GM12878 (cell line): ENCODE results near the gene SMARCD3. TPM values are rescaled to one million over a fixed set of nuclear protein-coding genes. Genes with fewer than 3 reads are reported as not detected.

Experiments
- ATAC-seq: fragments of 200-7000 bp; cut with Tn5 transposase; 3 replicates; pipeline ENCODE4 v1.9.1; 2020; ENCODE audit warnings: mild to moderate bottlenecking, moderate library complexity
- BruUV-seq: library from RNA; stranded (reverse); fragments of 400-500 nt; replicated peaks from 2 replicates; lab custom pipeline; 2021; lab: Mats Ljungman, UMichigan
- CTCF ChIA-PET: fragments of 300-600 bp; sonication (Branson Sonifier 250); formaldehyde crosslinking; extraction: SDS; loops from one replicate; lab custom pipeline; 2021; ENCODE audit warnings: inconsistent platforms; lab: Yijun Ruan, JAX
- POLR2A ChIA-PET: fragments of 350-600 bp; formaldehyde crosslinking; extraction: SDS; loops from one replicate; lab custom pipeline; 2021; ENCODE audit warnings: inconsistent platforms; lab: Charles Lee
- RAD21 ChIA-PET: fragments of 300-600 bp; sonication (Branson Sonifier 250); formaldehyde crosslinking; loops from one replicate; lab custom pipeline; 2023; ENCODE audit warnings: antibody characterized with exemption; ENCODE audit not compliant: unreplicated experiment; lab: Charles Lee
- SMC1A ChIA-PET: fragments of 300-600 bp; sonication (Branson Sonifier 250); formaldehyde crosslinking; loops from one replicate; lab custom pipeline; 2023; ENCODE audit not compliant: unreplicated experiment, uncharacterized antibody; lab: Charles Lee
- DNase-seq: peaks from one replicate; pipeline ENCODE4 v3.0.0-alpha.2; 2011; ENCODE audit warnings: low read depth, low spot score
- FAIRE-seq: peaks from 3 replicates; lab custom pipeline; 2011; peaks lifted over from hg19 to GRCh38; lab: Jason Lieb, UNC
- H2AFZ ChIP-seq: 2 replicates; pipeline ENCODE4 v1.6.0; 2011; ENCODE audit warnings: low read depth, low read length, control low read depth; ENCODE audit not compliant: control insufficient read depth
- H3K27ac ChIP-seq: 2 replicates; pipeline ENCODE4 v1.5.1; 2011; ENCODE audit warnings: control low read depth; ENCODE audit not compliant: control insufficient read depth, insufficient read depth
- H3K27me3 ChIP-seq, 2 experiments: replicated peaks in 1 of 2; 2 replicates each; pipeline versions ENCODE4 v1.6.0 to v1.6.1; 2011; ENCODE audit warnings: low read length in 1 of 2; ENCODE audit not compliant: control insufficient read depth in 2 of 2, insufficient read depth in 2 of 2
- H3K36me3 ChIP-seq, 2 experiments: 2 replicates each; pipeline ENCODE4 v1.5.1; 2011; ENCODE audit warnings: low read length in 1 of 2; ENCODE audit not compliant: control insufficient read depth in 2 of 2, insufficient read depth in 2 of 2
- H3K4me1 ChIP-seq: 2 replicates; pipeline ENCODE4 v1.6.1; 2011; ENCODE audit warnings: mild to moderate bottlenecking, low read length, moderate library complexity, mixed read lengths; ENCODE audit not compliant: control insufficient read depth, insufficient read depth
- H3K4me2 ChIP-seq: 2 replicates; pipeline ENCODE4 v1.6.0; 2011; ENCODE audit warnings: control low read depth; ENCODE audit not compliant: control insufficient read depth, insufficient read depth
- H3K4me3 ChIP-seq: fragments of 200-600 bp; sonication (generic); 2 replicates; pipeline ENCODE4 v1.5.1; 2016
- H3K79me2 ChIP-seq: 2 replicates; pipeline ENCODE4 v1.6.0; 2011; ENCODE audit warnings: low read length; ENCODE audit not compliant: control insufficient read depth, insufficient read depth
- H3K9ac ChIP-seq: 2 replicates; pipeline ENCODE4 v1.8.0; 2011; ENCODE audit warnings: low read length, control low read depth, mixed read lengths; ENCODE audit not compliant: control insufficient read depth, insufficient read depth
- H3K9me3 ChIP-seq: replicated peaks from 3 replicates; pipeline ENCODE4 v1.5.1; 2011; ENCODE audit warnings: mild to moderate bottlenecking, low read length; ENCODE audit not compliant: control insufficient read depth, insufficient read depth
- H4K20me1 ChIP-seq: 2 replicates; pipeline ENCODE4 v1.6.0; 2011; ENCODE audit not compliant: control insufficient read depth, insufficient read depth
- FOXM1 ChIP-seq: IDR thresholded peaks from 2 replicates; pipeline ENCODE4 v1.6.1; 2012; ENCODE audit warnings: low read depth, mild to moderate bottlenecking, inconsistent platforms, low read length, moderate library complexity
- GABPA ChIP-seq: IDR thresholded peaks from 2 replicates; pipeline ENCODE4 v1.6.1; 2014; ENCODE audit warnings: antibody characterized with exemption, low read depth, mild to moderate bottlenecking, inconsistent platforms
- IKZF1 ChIP-seq: fragments of 450-650 bp; conservative IDR thresholded peaks from 2 replicates; pipeline ENCODE4 v1.6.1; 2017; ENCODE audit warnings: antibody characterized with exemption, mild to moderate bottlenecking
- POLR2AphosphoS5 ChIP-seq: IDR thresholded peaks from 2 replicates; pipeline ENCODE4 v1.6.1; 2011; ENCODE audit warnings: mild to moderate bottlenecking, low read length, inconsistent platforms
- POU2F2 ChIP-seq: IDR thresholded peaks from 3 replicates; pipeline ENCODE4 v1.6.1; 2011; ENCODE audit warnings: low read depth, mild to moderate bottlenecking, low read length, borderline replicate concordance
- RB1 ChIP-seq: fragments of 450-650 bp; formaldehyde crosslinking; IDR thresholded peaks from 2 replicates; pipeline ENCODE4 v1.6.1; 2017; ENCODE audit warnings: mild to moderate bottlenecking, borderline replicate concordance
- SMARCA5 ChIP-seq: fragments of 450-650 bp; IDR thresholded peaks from 2 replicates; pipeline ENCODE4 v1.6.1; 2017; ENCODE audit warnings: mild to moderate bottlenecking
- SREBF2 ChIP-seq: IDR thresholded peaks from 2 replicates; pipeline ENCODE4 v1.6.1; 2012; ENCODE audit warnings: mild to moderate bottlenecking, low read length
- STAT1 ChIP-seq: fragments of 450-650 bp; conservative IDR thresholded peaks from 2 replicates; pipeline ENCODE4 v1.6.1; 2014; ENCODE audit warnings: antibody characterized with exemption, mild to moderate bottlenecking
- TCF3 ChIP-seq: IDR thresholded peaks from 2 replicates; pipeline ENCODE4 v1.6.1; 2012; ENCODE audit warnings: low read depth, mild to moderate bottlenecking, low read length, borderline replicate concordance; ENCODE audit not compliant: insufficient read depth
- ZNF207 ChIP-seq: fragments of 450-650 bp; IDR thresholded peaks from 2 replicates; pipeline ENCODE4 v1.6.1; 2014; ENCODE audit warnings: antibody characterized with exemption, mild to moderate bottlenecking, borderline replicate concordance
- WGBS: methylation state at CpG from one replicate; pipeline ENCODE4 v1.1.6; 2016; ENCODE audit warnings: low lambda C conversion rate; ENCODE audit not compliant: insufficient replicate concordance, insufficient coverage; ENCODE audit errors: missing lambda C conversion rate; 5-methylcytosine and 5-hydroxymethylcytosine counted together
- in situ Hi-C: fragments of 300-500 bp; cut with MboI; formaldehyde crosslinking; loops from 9 replicates; pipeline ENCODE4 v1.14.3; 2018; ENCODE audit warnings: mixed read lengths
- intact Hi-C: fragments of 100-400 bp; cut with micrococcal nuclease; formaldehyde crosslinking; loops from one replicate; pipeline ENCODE4 v1.14.2; 2022; ENCODE audit not compliant: unreplicated experiment
- polyA plus RNA-seq, 11 experiments: library from polyadenylated mRNA; depleted of rRNA in 4 of 11; unstranded in 6 of 11; stranded (reverse) in 5 of 11; fragments of >200 nt; fragmentation: Nextera tagmentation in 4 of 11; fragmentation: Illumina TruSeq in 1 of 11; extraction: Ambion mirVana in 4 of 11; extraction: Trizol in 1 of 11; gene quantifications; 1 replicate in 1 of 11; 2 replicates in 10 of 11; pipeline versions ENCODE4 v1.2.1 to v1.2.3, GENCODE V29; 2011 to 2016; ENCODE audit warnings: inconsistent platforms in 2 of 11, missing spikeins in 2 of 11, low read depth in 1 of 11
- total RNA-seq, 4 experiments: library from RNA; depleted of rRNA in 3 of 4; stranded (reverse); fragments of >200 nt in 3 of 4; fragmentation: Illumina TruSeq in 1 of 4; extraction: Trizol in 1 of 4; gene quantifications; 2 replicates each; pipeline versions ENCODE4 v1.2.1 to v1.2.3, GENCODE V29; 2013 to 2021
- TF ChIP-seq, protein P1 (sequence below): fragments of 450-650 bp; IDR thresholded peaks from 2 replicates; pipeline ENCODE4 v1.6.1; 2016; ENCODE audit warnings: mild to moderate bottlenecking
- TF ChIP-seq, protein P2 (sequence below): fragments of 450-650 bp; IDR thresholded peaks from 2 replicates; pipeline ENCODE4 v1.6.1; 2016; ENCODE audit warnings: mild to moderate bottlenecking, moderate library complexity, borderline replicate concordance

SMARCD3 gene
- total and polyA plus RNA-seq, 10 of the 15 experiments (the other 5 are each of a cell fraction or from before 2014, with no cell fraction given) = 0.11 to 1.4 (median 0.16) TPM

GRCh38 chr7:151280388-151281019 lies 32.0 kb upstream of the SMARCD3 start:
- RAD21 ChIA-PET = no interaction called here
- 49% methylated on average over 9 of the region's 9 CpGs for WGBS
- DNase-seq = no peak
- Histone ChIP-seq H3K79me2 (no peaks in the 10 kb centered on the region), H4K20me1 (no peaks in the 10 kb centered on the region), H3K4me2 (no peak overlapping the region), H3K27ac (no peak overlapping the region), H3K9me3 (no peaks in the 10 kb centered on the region), H3K4me3 (no peak overlapping the region), H3K4me1 (no peaks in the 10 kb centered on the region), H3K27me3 (peaks cover 4% of the 10 kb centered on the region in 2 experiments), H2AFZ (no peak overlapping the region), H3K9ac (no peak overlapping the region), H3K36me3 (no peaks in the 10 kb centered on the region)
- no peak for FAIRE-seq
- intact Hi-C loops = no loop called here
- SMC1A ChIA-PET = no interaction called here
- BruUV-seq = no TSS peak
- no peak for ATAC-seq
- POLR2A ChIA-PET = no interaction called here
- CTCF ChIA-PET = no interaction called here
- no peak for TF ChIP-seq SREBF2
- no peak for TF ChIP-seq POU2F2
- TF ChIP-seq STAT1 = no peak
- TF ChIP-seq TCF3 = no peak
- TF ChIP-seq ZNF207 = no peak
- TF ChIP-seq RB1 = no peak
- TF ChIP-seq IKZF1 = no peak
- TF ChIP-seq, protein P1, sequence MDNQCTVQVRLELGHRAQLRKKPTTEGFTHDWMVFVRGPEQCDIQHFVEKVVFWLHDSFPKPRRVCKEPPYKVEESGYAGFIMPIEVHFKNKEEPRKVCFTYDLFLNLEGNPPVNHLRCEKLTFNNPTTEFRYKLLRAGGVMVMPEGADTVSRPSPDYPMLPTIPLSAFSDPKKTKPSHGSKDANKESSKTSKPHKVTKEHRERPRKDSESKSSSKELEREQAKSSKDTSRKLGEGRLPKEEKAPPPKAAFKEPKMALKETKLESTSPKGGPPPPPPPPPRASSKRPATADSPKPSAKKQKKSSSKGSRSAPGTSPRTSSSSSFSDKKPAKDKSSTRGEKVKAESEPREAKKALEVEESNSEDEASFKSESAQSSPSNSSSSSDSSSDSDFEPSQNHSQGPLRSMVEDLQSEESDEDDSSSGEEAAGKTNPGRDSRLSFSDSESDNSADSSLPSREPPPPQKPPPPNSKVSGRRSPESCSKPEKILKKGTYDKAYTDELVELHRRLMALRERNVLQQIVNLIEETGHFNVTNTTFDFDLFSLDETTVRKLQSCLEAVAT = no peak
- no peak for TF ChIP-seq GABPA
- TF ChIP-seq SMARCA5 = no peak
- TF ChIP-seq FOXM1 = no peak
- TF ChIP-seq, protein P2, sequence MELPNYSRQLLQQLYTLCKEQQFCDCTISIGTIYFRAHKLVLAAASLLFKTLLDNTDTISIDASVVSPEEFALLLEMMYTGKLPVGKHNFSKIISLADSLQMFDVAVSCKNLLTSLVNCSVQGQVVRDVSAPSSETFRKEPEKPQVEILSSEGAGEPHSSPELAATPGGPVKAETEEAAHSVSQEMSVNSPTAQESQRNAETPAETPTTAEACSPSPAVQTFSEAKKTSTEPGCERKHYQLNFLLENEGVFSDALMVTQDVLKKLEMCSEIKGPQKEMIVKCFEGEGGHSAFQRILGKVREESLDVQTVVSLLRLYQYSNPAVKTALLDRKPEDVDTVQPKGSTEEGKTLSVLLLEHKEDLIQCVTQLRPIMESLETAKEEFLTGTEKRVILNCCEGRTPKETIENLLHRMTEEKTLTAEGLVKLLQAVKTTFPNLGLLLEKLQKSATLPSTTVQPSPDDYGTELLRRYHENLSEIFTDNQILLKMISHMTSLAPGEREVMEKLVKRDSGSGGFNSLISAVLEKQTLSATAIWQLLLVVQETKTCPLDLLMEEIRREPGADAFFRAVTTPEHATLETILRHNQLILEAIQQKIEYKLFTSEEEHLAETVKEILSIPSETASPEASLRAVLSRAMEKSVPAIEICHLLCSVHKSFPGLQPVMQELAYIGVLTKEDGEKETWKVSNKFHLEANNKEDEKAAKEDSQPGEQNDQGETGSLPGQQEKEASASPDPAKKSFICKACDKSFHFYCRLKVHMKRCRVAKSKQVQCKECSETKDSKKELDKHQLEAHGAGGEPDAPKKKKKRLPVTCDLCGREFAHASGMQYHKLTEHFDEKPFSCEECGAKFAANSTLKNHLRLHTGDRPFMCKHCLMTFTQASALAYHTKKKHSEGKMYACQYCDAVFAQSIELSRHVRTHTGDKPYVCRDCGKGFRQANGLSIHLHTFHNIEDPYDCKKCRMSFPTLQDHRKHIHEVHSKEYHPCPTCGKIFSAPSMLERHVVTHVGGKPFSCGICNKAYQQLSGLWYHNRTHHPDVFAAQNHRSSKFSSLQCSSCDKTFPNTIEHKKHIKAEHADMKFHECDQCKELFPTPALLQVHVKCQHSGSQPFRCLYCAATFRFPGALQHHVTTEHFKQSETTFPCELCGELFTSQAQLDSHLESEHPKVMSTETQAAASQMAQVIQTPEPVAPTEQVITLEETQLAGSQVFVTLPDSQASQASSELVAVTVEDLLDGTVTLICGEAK = no peak
- TF ChIP-seq POLR2AphosphoS5 = no peak
- in situ Hi-C loops = no loop called here
